Stimulated activated CD8-positive, alpha-beta memory T cell treated with anti-CD3 and anti-CD28 coated beads, Interleukin-15, amount 100 ng/mL, for 4 hours (primary cell): ENCODE results near the gene SMPDL3A.

Experiments
- DNase-seq, 2 donors: peaks; one replicate each; pipeline ENCODE4 v3.0.0-alpha.2; 2020; ENCODE audit warnings: low read depth in 2 of 2

The SMPDL3A gene

DNA sequence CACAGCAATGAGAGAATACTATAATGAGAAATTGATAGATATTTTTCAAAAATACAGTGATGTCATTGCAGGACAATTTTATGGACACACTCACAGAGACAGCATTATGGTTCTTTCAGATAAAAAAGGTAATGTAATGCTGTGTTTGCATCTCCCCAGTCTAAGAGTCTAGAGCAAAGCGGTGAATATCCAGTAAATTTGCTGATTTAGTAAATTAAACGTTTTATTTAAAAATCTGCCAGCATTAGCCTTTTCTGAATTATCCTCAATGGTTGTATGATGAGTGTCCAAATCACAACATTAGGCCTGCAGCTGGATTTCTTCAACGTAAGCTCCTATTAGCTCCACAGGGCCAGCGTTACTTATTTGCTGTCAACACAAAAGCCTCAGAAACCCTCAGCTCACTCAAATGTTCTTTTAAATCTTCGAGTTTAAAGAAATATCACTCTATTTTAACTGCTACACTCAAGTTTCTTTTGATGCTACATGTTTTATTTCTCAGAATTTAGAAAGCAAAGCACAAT, 16.0 kb downstream of the SMPDL3A start:
- DNase-seq = no peak

DNA sequence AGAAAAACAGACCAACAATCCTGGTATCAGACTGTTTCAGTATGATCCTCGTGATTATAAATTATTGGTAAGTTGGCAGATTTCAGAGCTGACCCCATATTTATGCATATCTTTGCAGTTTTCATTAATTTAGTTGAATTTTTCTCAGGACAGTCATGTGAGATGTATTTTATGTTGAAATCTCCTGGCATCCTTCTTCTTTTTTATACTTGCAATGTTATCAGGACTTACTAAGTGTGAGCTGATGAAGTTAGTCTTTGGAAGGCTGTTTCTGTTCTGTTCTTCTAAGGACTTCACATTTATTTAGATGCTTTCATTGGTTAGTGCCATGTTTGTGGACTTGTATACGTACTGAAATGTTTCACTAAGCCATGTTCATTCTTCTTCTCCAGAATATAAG, 17.2 kb downstream of the SMPDL3A start:
- no peak for DNase-seq

DNA sequence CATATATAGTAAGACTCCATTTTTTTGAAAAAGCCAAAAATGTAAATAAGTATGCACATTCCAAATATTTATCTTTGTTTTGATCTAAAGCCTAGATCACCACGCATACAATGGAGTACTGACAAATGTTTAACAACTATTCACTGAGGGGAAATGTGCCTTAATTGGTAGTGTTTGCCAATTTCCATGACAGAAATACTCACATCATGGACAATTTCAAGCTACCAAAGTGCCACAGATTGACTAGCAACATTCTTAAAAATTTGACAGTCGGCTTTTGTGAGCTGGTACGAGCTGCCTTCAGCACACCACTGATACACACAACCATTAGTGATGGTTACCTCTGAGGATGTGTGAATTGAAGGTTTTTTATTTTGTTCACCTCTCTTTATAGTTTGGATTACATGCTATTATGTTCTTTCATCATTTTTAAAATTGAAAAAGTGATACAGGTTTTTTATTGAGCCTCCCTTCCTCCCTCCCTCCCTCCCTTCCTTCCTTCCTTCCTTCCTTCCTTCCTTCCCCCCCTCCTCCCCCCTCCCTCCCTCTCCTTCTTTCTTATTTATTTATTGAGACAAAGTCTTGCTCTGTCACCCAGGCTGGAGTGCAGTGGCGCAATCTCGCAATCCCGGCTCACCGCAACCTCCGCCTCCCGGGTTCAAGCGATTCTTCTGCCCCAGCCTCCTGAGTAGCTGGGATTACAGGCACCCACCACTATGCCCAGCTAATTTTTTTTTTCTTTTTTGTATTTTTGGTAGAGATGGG, 19.2 kb downstream of the SMPDL3A start:
- DNase-seq = no peak

DNA sequence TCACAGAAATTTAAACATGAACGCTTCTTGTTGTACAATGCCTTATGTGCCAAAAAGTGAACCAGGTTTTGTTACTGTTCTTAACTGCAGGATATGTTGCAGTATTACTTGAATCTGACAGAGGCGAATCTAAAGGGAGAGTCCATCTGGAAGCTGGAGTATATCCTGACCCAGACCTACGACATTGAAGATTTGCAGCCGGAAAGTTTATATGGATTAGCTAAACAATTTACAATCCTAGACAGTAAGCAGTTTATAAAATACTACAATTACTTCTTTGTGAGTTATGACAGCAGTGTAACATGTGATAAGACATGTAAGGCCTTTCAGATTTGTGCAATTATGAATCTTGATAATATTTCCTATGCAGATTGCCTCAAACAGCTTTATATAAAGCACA, 19.9 kb downstream of the SMPDL3A start:
- DNase-seq = no peak

DNA sequence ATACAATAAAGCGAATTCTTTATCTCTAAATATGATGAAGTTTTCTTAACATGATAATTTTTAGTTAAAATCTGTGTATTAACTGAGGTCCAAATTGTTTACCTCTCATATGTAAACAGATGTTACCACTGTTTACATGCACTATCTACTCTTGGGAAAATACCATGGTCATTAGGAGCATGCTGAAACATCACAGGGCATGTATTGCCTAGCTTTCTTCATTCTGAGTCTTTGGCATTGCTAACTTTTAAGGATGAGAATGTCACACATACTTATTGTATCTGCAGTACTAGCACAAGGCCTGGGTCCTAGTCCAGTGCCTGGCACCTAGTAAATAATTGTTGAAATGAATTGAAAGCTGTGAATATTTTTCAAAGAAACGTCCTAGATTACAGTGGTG, 20.6 kb downstream of the SMPDL3A start:
- DNase-seq = no peak

DNA sequence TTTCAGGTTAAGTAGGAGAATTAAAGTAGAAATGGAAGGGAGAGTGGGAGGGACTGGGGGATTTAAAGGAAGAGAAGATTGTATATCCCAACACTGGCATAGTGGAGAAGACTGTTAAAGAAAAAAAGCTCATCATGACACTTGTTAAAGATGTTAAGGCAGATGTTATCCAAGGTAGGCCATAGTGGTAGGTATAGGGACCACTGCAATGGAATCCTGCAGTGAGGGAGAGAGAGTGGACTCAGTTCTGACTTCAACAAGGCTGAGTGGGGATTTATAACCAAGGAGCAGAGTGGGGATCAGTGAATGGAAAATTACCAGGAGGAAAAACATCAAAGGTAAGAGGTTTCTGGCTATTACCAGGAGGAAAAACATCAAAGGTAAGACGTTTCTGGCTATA, 21.1 kb downstream of the SMPDL3A start:
- no peak for DNase-seq

DNA sequence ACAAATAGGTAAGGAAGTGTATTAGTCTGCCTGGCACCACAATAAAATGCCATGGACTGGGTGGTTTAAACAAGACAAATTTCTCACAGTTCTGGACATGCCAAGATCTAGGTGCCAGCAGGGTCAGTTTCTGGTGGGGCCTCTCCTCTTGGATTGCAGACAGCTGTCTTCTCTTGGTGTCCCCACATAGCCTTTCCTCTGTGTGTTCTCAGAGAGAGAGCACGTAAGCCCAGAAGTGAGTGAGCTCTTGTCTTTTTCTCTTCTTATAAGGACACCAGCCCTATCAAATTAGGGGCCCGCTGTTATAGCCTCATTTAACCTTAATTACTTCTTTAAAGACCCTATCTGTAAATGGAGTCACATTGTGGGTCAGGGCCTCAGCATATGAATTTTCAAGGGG, 28.3 kb downstream of the SMPDL3A start:
- DNase-seq = no peak

DNA sequence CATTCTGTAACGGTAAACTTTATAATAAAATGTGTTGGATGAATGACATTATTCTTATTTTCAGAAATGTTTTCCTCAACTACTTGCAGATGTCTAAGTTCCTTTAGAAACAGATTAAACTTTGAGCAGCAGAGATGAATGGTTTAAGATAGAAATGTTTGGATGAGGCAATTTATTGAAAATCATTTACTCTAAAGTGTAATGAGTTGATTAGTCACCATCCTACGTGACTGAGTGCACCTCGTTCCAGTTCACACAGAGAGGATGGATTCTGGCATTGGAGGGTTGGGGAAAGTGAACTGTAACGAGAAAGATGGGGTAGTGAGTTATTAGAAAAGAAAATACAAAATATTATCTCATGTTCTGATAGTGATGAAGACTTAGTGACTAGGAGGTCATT, 28.7 kb downstream of the SMPDL3A start:
- no peak for DNase-seq

DNA sequence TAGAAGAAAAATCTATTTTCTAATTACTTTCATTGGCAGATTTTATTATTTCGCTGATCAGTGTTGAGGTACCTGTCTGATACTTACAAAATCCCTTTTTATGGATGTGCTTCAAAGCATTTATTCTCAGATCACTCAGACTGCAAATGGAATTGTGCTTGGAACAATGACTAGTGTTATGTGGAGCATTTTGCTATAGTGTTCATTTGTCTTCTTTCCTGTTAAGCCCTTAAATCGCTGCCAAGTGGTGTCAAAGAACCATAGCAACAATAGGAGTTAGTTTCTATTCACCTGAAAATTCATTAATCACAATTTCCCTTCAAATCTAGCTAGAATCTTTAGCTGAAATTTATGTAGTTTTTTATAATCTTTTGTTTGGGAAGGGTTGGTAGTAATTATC, 29.8 kb downstream of the SMPDL3A start:
- DNase-seq = no peak

DNA sequence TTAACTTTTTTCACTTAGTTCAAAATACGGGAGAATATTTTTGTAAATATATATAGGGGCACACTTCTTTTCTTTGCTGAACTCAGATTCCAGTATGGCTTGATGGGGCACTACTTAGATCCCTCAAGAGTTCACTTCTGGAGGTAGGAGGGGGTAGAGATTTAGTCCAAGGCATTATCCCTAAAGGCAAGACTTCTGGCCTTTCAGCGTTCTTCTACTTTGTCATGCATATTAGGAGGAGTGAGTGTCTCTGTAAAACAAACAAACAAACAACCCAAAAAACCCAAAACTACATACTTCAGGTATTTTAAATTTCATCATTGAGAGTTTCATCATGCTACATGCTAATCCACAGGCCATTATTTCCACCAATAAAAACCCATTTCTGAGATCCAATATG, 32.0 kb downstream of the SMPDL3A start:
- DNase-seq = no peak

DNA sequence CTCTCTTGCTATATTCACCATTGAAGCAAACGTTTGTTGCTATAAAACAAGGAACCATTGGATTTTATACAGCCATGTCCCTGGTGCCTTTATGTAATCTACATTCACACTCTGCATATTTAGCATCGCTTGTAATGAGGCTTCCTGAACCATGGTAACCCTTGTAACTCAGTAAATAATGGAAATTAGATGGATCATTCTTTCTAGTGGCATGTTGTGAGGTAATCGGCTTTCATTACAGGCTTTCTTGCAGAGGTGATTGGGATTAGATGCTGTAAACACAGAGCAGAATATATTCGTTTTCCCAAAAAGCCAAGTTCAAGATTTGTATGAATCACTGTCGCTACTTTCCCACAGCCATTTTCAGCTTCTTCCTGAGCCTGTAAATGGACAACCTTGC, 36.1 kb downstream of the SMPDL3A start:
- DNase-seq = no peak

DNA sequence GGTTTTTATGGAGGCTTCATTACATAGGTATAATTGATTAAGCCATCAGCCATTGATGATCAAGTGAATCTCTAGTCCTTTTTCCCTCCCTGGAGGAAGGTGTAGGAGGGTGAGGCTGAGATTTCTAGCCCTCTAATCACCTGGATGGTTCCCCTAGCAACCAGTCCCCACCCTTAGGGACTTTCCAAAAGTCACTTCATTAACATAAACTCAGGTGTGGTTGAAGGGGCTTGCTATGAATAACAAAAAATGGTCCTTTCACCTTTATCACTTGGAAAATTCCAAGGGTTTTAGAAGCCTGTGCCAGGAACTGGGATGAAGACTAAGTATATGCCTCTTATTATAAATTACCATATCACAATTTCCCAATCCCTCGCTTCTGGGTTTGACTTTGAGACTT, 40.4 kb downstream of the SMPDL3A start:
- DNase-seq = no peak

DNA sequence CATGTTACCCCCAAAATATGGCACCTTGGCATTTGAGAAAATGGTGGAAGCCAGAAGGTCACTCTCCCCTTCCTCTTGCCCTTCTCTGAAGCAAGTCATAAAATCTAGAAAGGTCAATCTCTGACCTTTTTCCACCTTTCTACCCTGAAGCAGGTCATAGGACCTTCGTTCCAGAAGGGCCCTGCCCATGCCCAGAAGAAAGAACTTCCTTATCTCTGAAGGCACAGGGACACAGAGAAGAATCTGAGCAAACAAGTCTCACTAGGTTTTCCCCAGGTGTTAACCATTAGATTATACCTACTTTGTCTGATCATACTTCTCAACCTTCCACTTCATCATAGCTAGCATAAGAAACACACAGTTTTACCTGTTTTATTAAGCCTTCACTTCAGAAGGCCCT, 42.5 kb downstream of the SMPDL3A start:
- DNase-seq = no peak

DNA sequence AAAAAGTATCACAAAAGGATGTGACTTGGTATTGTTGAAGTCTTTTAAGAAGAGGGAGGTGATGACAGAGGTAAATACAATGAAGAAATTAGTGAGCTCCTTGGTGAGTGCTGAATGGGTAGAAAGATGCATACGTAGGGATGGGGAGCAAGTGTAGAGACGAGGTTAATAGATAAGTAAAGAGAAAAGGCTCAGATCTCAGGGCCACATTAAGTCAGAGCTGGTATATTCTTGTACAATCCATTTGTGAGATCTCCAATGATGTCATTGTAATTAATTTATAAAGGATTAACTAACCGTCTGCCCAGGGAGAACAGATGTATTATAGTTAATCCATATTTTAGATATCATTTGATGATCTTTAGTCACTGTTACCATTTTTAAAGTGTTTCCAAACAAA, 43.4 kb downstream of the SMPDL3A start:
- DNase-seq = no peak

DNA sequence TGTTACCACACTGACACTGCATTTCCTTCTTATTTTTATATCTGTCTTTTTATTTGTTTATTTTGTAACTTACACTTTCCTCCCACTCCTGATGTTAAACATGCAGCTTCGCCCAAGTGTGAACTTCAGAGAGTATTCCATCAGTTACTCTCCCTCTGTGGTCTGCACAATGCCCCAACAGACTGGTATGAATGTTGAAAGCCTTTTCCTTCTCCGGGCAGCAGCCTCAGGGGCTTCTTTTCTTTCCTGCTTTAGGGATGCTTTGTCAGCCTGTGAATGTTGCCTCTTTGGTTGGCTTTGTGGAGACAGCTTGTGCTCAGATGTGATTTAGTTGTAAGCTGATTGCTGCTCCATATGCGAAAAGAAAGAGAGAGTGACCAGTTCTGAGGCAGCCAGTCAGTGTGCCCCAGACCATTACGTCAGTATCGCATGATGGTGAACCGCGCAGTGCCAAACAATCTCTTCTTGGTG, 44.0 kb downstream of the SMPDL3A start:
- no peak for DNase-seq

DNA sequence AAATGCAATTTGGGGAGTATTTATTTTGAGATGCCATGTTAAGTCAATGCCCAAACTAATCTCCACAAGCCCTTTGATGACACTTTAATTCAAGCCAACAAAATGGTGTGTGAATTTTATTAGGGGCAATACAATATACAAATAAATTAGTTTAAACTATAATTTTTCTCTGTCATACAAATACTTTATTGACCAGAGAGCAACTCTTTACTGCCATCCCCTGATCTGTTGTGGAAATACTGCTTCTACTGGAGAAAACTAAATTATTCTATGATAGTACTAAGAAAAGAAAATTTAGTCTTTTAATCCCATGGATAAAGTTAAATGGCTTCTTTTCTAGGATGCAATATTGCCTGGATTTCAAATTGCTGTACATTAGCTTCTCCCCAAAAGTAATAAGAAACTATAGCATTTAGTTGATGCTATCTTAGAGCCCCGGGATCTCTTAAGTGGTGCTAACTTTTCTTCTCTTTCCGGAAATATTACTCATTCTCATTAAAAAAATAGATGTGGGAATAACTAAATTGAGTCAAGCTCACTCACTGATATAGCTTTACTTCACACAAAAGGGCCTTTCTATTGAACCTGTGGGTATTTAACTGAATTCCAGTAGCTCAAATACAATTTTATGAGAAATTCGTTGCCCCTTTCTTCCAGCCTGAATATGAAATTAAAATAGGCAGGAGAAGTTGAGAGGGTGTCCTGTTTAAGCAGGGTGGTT, 49.2 kb downstream of the SMPDL3A start:
- no peak for DNase-seq

DNA sequence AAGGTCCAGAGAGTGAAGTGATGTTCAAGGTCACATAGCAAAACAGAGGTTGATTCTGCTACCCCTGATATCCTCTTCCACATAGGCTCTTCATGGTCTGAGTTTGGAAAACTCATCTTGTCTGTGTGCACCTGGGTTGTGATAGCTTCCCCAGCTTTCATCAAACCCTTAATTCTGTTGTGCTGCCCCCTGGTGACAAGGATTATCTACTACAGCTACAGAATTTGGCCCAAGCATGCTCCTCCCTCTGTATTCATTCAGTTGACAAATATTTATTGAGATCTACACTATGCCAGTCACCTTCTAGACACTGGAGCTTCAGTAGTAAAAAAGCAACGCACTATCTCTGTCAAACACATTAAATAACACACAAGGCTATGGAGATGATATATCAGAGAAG, 50.4 kb downstream of the SMPDL3A start:
- peak in 1 of 2 donors; percentile 11 for DNase-seq

DNA sequence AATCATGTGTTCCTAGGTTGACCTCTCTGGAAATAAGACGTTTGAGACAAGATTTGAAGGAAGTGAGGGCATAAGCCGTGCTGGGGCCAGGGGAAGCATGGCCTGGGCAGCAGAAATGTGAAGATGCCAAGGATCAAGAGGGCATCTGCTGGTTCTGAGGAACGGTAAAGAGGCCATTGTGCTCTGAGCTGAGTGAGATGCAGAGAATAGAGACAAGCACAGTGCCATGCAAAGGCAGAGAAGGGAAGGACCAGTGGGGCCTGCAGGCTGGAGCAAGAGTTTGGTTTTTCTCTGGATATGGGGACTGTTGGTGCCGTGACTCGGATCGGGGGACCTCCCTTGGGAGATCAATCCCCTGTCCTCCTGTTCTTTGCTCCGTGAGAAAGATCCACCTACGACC, 50.8 kb downstream of the SMPDL3A start:
- no peak for DNase-seq

DNA sequence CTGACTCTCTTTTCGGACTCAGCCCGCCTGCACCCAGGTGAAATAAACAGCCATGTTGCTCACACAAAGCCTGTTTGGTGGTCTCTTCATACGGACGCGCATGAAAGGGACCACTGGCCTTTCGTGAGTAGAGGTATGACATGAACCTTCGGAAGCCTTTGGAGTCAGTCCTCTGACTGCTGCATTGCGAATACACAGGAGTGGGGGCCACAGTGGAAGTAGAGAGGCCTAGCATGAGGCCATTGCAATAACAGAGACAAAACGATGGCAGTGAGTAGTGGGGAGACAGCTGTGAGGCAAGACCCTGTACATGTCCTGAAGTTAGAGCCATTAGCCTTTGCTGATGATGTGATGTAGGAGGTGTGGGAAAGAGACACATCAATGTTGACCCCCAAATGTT, 56.4 kb downstream of the SMPDL3A start:
- DNase-seq = no peak

DNA sequence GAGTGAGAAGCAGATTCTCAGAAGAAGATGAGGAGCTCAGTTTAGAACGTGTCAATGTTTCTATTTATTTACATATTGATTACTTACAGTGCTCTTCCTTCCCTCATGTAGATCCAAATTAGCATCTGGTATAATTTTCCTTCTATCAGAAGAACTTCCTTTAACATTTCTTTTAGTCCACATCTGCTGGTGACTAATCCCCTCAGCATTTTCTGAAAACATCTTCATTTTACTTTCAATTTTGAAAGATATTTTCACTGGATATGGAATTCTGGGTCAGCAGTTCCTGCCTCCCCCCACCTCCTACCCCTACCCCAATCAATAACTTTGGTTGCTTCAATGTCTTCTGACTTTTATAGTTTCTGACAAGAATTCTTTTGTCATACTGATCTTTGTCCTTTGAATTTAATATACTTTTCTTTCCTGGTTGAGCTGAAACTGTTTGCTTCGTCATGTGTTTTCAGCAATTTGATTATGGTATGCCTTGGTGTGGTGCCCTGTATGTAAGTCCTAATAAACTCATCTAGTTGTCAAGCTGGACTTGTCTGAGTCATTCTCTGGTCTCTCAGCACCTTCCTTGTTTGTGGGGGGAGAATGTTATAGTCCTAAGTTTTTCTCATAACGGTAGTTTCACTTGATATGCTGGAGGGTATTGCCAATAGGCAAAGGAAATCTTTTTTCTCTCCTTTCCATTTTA, 57.0 kb downstream of the SMPDL3A start:
- no peak for DNase-seq

DNA sequence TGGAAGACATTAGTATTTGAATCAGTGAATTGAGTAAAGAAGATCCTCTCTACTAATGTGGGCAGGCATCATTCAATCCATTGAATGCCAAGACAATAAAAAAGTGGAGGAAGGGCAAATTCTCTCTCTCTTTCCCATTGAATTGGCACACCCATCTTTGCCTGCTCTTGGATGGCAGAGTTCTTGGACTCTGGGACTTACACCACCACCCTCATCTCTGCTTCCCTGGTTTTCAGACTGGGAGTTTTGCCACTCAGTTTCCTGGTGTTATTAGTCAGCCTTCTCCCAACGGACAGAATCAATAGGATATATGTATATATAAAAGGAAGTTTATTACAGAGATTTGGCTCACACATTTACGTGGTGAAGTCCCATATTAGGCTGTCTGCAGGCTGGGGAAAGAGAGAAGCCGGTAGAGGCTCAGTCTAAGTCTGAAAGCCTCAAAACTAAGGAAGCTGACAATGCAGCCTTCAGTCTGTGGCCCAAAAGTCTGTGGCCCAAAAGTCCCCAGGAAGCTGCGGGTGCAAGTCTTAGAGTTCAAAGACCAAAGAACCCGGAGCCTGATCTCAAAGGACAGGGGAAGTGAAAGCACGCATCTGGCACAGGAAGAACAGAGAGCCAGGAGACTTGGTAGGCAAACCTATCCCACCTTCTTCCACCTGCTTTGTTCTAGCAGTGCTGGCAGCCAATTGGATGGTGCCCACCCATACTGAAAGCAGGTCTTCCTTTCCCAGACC, 64.4 kb downstream of the SMPDL3A start:
- DNase-seq = no peak
